CD4-positive, CD25-positive, alpha-beta regulatory T cell (primary cell): ENCODE measurements around the gene MAPK13. TPM values are rescaled to one million over a fixed set of nuclear protein-coding genes. Genes with fewer than 3 reads are reported as not detected.

Experiments
- ATAC-seq, 2 donors: fragments of 150-1000 bp; cut with Tn5 transposase; one replicate each; pipeline ENCODE4 v1.10.0; 2021; ENCODE audit warnings: low read depth in 2 of 2, moderate number of reproducible peaks in 2 of 2, moderate library complexity in 1 of 2
- DNase-seq, 3 donors: peaks; one replicate each; pipeline versions ENCODE4 v3.0.0 to v3.0.0-alpha.2; 2012 to 2022; ENCODE audit warnings: mixed read lengths in 1 of 3
- H3K27ac ChIP-seq: one replicate; pipeline ENCODE4 v1.7.0; 2013; ENCODE audit warnings: mild to moderate bottlenecking, low read length; ENCODE audit not compliant: insufficient read depth, poor library complexity, severe bottlenecking
- H3K27me3 ChIP-seq: one replicate; pipeline ENCODE4 v1.7.0; 2013; ENCODE audit warnings: low read length; ENCODE audit not compliant: control insufficient read depth, insufficient read depth
- H3K36me3 ChIP-seq: one replicate; pipeline ENCODE4 v1.7.0; 2013; ENCODE audit warnings: mild to moderate bottlenecking, low read length, moderate library complexity; ENCODE audit not compliant: control insufficient read depth, insufficient read depth
- H3K4me1 ChIP-seq: 2 replicates; pipeline ENCODE4 v1.7.0; 2013; ENCODE audit warnings: mild to moderate bottlenecking, low read length; ENCODE audit not compliant: insufficient read depth, control insufficient read depth, poor library complexity, severe bottlenecking
- H3K4me3 ChIP-seq: one replicate; pipeline ENCODE4 v1.7.0; 2013; ENCODE audit warnings: low read depth, mild to moderate bottlenecking, low read length, moderate library complexity
- H3K9me3 ChIP-seq, 2 experiments: 1 replicate in 1 of 2; 2 replicates in 1 of 2; pipeline ENCODE4 v1.7.0; 2013; ENCODE audit warnings: low read length in 2 of 2, mild to moderate bottlenecking in 1 of 2, moderate library complexity in 1 of 2; ENCODE audit not compliant: control insufficient read depth in 2 of 2
- H3K27ac Mint-ChIP-seq, 3 donors: one replicate each; pipeline ENCODE4 v1.8.0; 2020 to 2022; ENCODE audit warnings: mild to moderate bottlenecking in 3 of 3, mixed read lengths in 3 of 3, moderate library complexity in 2 of 3
- H3K27me3 Mint-ChIP-seq: one replicate; pipeline ENCODE4 v1.8.0; 2022; ENCODE audit warnings: mild to moderate bottlenecking, mixed read lengths
- H3K36me3 Mint-ChIP-seq: one replicate; pipeline ENCODE4 v1.8.0; 2020; ENCODE audit warnings: mixed read lengths
- H3K4me1 Mint-ChIP-seq, 4 donors: one replicate each; pipeline ENCODE4 v1.8.0; 2020 to 2022; ENCODE audit warnings: mixed read lengths in 4 of 4, mild to moderate bottlenecking in 1 of 4
- H3K4me3 Mint-ChIP-seq, 4 donors: one replicate each; pipeline ENCODE4 v1.8.0; 2020 to 2022; ENCODE audit warnings: mild to moderate bottlenecking in 4 of 4, mixed read lengths in 4 of 4, moderate library complexity in 3 of 4
- H3K9me3 Mint-ChIP-seq, 7 donors: one replicate each; pipeline ENCODE4 v1.8.0; 2020 to 2022; ENCODE audit warnings: mixed read lengths in 7 of 7, mild to moderate bottlenecking in 3 of 7, moderate library complexity in 2 of 7
- polyA plus RNA-seq, 4 donors: library from polyadenylated mRNA; unstranded; fragments of 300-500 nt; fragmentation: Illumina TruSeq; gene quantifications; one replicate each; pipeline ENCODE4 v1.2.3, GENCODE V29; 2021
- total RNA-seq: library from RNA; stranded (reverse); gene quantifications from one replicate; pipeline ENCODE4 v1.2.3, GENCODE V29; 2022

MAPK13 gene
- total and polyA plus RNA-seq, 5 donors from 2014 or later, result 60.7 to 75.8 (median 69.6) TPM

DNA sequence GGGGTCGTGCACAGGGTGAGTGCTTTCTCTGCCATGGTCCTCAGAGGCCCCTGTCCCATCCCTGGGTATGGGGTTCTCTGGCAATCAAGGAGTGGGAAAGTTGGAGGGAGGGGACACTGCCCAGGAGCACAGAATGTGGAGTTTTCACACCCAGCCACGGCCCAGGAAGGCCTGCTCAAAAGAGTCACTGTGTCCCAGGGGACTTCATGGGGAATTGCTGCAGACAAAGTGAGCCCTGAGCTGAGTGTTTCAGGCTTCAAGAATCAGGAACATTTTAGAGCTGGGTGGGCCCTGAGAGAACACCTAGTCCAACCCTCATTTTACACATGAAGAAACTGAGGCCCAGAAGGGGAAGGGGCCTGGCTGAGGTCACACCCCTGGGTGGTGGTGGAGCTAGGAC, 5.7 kb downstream of the MAPK13 start:
- Mint-ChIP-seq H3K27me3 (no peaks in the 10 kb centered on the region), H3K4me3 (no peak overlapping the region), H3K9me3 (no peaks in the 10 kb centered on the region), H3K36me3 (peaks cover 37% of the 10 kb centered on the region), H3K4me1 (peaks cover 10 to 55% (median 38%) of the 10 kb centered on the region in 4 donors), H3K27ac (peak overlapping the region in 1 of 3 donors; percentile 65)
- DNase-seq (no peak), ATAC-seq (no peak)
- Histone ChIP-seq H3K4me1 (peaks cover 34% of the 10 kb centered on the region), H3K9me3 (no peaks in the 10 kb centered on the region), H3K27ac (no peak overlapping the region), H3K36me3 (peaks cover 64% of the 10 kb centered on the region), H3K4me3 (no peak overlapping the region), H3K27me3 (no peaks in the 10 kb centered on the region)

DNA sequence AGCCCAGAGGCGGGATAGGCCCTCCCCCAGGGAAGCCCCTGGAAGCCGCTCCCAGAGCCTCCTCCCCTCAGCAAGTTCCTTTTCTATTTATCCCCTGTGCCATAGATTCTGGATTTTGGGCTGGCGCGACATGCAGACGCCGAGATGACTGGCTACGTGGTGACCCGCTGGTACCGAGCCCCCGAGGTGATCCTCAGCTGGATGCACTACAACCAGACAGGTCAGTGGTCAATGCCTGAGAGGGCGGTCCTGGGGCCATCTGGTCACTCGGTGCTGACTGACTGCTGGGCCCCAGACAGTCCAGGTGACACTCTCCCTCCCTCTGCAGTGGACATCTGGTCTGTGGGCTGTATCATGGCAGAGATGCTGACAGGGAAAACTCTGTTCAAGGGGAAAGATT, 6.2 kb downstream of the MAPK13 start:
- Mint-ChIP-seq H3K9me3 (no peaks in the 10 kb centered on the region), H3K27ac (peak overlapping the region in 1 of 3 donors; percentile 55), H3K4me3 (no peak overlapping the region), H3K27me3 (no peaks in the 10 kb centered on the region), H3K4me1 (peaks cover 8 to 55% (median 40%) of the 10 kb centered on the region in 4 donors), H3K36me3 (peaks cover 37% of the 10 kb centered on the region)
- H3K4me1 ChIP-seq, result peaks cover 32% of the 10 kb centered on the region
- H3K27ac ChIP-seq, result no peak overlapping the region
- H3K36me3 ChIP-seq, result peaks cover 64% of the 10 kb centered on the region
- H3K9me3 ChIP-seq, result no peaks in the 10 kb centered on the region
- no peaks in the 10 kb centered on the region for H3K27me3 ChIP-seq
- no peak for ATAC-seq
- no peak for DNase-seq
- H3K4me3 ChIP-seq, result no peak overlapping the region

DNA sequence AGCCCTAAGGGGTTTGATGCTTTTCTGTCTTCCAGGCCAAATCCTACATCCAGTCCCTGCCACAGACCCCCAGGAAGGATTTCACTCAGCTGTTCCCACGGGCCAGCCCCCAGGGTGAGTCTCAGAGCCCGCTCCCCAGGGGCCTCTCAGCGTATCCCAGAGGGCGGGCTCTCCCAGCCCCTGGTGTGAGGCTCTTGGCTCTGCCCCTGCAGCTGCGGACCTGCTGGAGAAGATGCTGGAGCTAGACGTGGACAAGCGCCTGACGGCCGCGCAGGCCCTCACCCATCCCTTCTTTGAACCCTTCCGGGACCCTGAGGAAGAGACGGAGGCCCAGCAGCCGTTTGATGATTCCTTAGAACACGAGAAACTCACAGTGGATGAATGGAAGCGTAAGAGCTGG, 8.4 kb downstream of the MAPK13 start:
- Histone ChIP-seq H3K36me3 (peaks cover 53% of the 10 kb centered on the region), H3K9me3 (no peaks in the 10 kb centered on the region), H3K4me3 (no peak overlapping the region), H3K27ac (no peak overlapping the region), H3K27me3 (no peaks in the 10 kb centered on the region), H3K4me1 (peaks cover 14% of the 10 kb centered on the region)
- peak overlapping the region in 1 of 3 donors; percentile 80 for H3K27ac Mint-ChIP-seq
- H3K9me3 Mint-ChIP-seq, result no peaks in the 10 kb centered on the region
- no peaks in the 10 kb centered on the region for H3K27me3 Mint-ChIP-seq
- no peak overlapping the region for H3K4me3 Mint-ChIP-seq
- DNase-seq, result no peak
- peaks cover under 1 to 44% (median 31%) of the 10 kb centered on the region in 4 donors for H3K4me1 Mint-ChIP-seq
- peaks cover 29% of the 10 kb centered on the region for H3K36me3 Mint-ChIP-seq
- ATAC-seq, result no peak

DNA sequence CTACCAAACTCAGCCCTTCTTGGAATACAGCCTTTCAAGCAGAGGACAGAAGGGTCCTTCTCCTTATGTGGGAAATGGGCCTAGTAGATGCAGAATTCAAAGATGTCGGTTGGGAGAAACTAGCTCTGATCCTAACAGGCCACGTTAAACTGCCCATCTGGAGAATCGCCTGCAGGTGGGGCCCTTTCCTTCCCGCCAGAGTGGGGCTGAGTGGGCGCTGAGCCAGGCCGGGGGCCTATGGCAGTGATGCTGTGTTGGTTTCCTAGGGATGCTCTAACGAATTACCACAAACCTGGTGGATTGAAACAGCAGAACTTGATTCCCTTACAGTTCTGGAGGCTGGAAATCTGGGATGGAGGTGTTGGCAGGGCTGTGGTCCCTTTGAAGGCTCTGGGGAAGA, 9.1 kb downstream of the MAPK13 start:
- no peaks in the 10 kb centered on the region for H3K27me3 ChIP-seq
- peaks cover 49% of the 10 kb centered on the region for H3K36me3 ChIP-seq
- Mint-ChIP-seq H3K4me1 (peaks cover 0 to 40% (median 29%) of the 10 kb centered on the region in 4 donors), H3K36me3 (peaks cover 26% of the 10 kb centered on the region), H3K27ac (peak overlapping the region in 2 of 3 donors; percentile 48 to 80), H3K9me3 (no peaks in the 10 kb centered on the region), H3K27me3 (no peaks in the 10 kb centered on the region), H3K4me3 (no peak overlapping the region)
- H3K9me3 ChIP-seq, result no peaks in the 10 kb centered on the region
- peaks cover 12% of the 10 kb centered on the region for H3K4me1 ChIP-seq
- H3K4me3 ChIP-seq, result no peak overlapping the region
- no peak overlapping the region for H3K27ac ChIP-seq
- ATAC-seq, result no peak
- DNase-seq, result no peak

DNA sequence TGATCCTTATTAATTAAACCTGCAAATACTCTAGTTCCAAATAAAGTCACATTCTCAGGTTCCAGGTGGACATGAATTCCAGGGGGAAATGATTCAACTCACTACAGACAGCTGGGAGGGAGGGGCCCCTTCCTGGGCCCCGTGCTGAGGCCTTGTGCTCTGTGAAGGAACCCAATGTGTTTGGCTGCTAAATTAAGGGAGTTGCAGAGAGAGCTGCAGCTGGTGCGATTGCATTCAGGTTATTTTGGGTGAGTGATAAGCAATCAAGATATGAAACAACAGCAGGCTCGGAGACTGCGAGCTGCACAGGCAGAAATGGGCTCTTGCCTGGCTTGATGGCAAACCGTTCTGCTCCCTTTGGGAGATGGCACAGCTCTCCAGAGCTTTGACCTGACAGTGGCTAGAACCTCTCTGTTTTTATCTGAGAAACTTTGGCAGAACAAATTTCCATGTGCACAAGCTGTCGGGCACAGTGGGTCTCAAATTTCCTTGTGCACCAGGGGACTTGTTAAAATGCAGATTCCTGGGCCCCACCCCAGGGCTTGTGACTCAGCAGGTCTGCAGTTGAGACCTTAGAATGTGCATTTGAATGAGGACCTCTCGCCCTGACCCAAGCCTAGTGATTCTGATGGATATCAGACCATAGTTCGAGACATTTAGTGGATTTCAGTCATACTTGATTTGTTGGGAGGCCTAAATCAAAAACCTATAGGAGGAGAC, 9.8 kb downstream of the MAPK13 start:
- peaks cover 45% of the 10 kb centered on the region for H3K36me3 ChIP-seq
- H3K4me3 ChIP-seq, result no peak overlapping the region
- Mint-ChIP-seq H3K27me3 (no peaks in the 10 kb centered on the region), H3K4me1 (peaks cover 0 to 40% (median 27%) of the 10 kb centered on the region in 4 donors), H3K36me3 (peaks cover 23% of the 10 kb centered on the region), H3K27ac (peak overlapping the region in 2 of 3 donors; percentile 48 to 80), H3K9me3 (no peaks in the 10 kb centered on the region), H3K4me3 (peak overlapping the region in 2 of 4 donors; percentile 35 to 61)
- H3K27ac ChIP-seq, result no peak overlapping the region
- peaks cover 12% of the 10 kb centered on the region for H3K4me1 ChIP-seq
- DNase-seq, result no peak
- ATAC-seq, result no peak
- H3K9me3 ChIP-seq, result no peaks in the 10 kb centered on the region
- H3K27me3 ChIP-seq, result no peaks in the 10 kb centered on the region

DNA sequence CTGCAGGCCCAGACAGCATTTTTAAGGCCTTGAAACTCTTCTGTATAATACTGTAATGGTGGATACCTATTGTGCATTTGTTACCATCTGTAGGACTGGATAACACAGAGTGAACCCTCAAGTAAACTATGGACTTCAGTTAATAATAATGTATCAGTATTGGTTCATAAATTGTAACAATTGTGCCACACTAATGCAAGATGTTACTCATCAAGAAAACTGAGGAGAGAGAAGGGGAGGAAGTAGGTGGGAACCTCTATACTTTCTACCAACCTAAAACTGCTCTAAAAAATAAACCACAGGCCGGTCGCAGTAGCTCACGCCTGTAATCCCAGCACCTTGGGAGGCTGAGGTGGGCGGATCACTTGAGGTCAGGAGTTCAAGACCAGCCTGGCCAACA, 10.8 kb downstream of the MAPK13 start:
- Histone ChIP-seq H3K27me3 (no peaks in the 10 kb centered on the region), H3K4me3 (no peak overlapping the region), H3K4me1 (peaks cover 12% of the 10 kb centered on the region), H3K27ac (no peak overlapping the region), H3K9me3 (no peaks in the 10 kb centered on the region), H3K36me3 (peaks cover 35% of the 10 kb centered on the region)
- Mint-ChIP-seq H3K27me3 (no peaks in the 10 kb centered on the region), H3K9me3 (peaks cover 0 to 2% (median 0%) of the 10 kb centered on the region in 7 donors), H3K4me3 (peak overlapping the region in 1 of 4 donors; percentile 1), H3K36me3 (peaks cover 21% of the 10 kb centered on the region), H3K27ac (peak overlapping the region in 2 of 3 donors; percentile 67 to 87), H3K4me1 (peaks cover 0 to 42% (median 27%) of the 10 kb centered on the region in 4 donors)
- DNase-seq, result no peak
- no peak for ATAC-seq

DNA sequence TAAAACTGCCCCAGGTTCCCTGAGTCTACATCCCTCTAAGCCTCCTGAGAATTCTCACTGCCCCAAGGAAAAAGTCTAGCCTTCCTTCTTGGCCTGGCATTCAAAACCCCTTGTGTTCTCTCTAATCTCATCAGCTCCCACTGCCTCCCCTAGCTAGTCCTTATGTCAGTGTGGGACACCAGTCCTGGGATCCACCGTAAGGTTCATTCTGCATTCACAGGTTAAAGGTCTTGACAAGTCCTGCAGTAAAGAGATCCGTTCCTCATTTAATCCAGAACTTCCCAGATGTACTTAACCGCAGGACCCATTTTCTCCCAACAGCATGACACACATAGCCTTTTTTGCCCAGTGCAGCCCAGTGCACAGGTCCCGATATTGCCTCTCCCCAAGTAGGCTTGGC, 11.6 kb downstream of the MAPK13 start:
- peak overlapping the region in 1 of 3 donors; percentile 60 for H3K27ac Mint-ChIP-seq

More for the DNA sequence above, 11.6 kb downstream of the MAPK13 start:
- no peaks in the 10 kb centered on the region for H3K27me3 Mint-ChIP-seq
- Histone ChIP-seq H3K27me3 (no peaks in the 10 kb centered on the region), H3K36me3 (peaks cover 27% of the 10 kb centered on the region), H3K4me1 (peaks cover 20% of the 10 kb centered on the region), H3K4me3 (no peak overlapping the region), H3K9me3 (no peaks in the 10 kb centered on the region), H3K27ac (no peak overlapping the region)
- ATAC-seq (no peak), DNase-seq (no peak)
- peaks cover 5 to 48% (median 35%) of the 10 kb centered on the region in 4 donors for H3K4me1 Mint-ChIP-seq
- H3K36me3 Mint-ChIP-seq, result peaks cover 15% of the 10 kb centered on the region
- H3K9me3 Mint-ChIP-seq, result peaks cover 0 to 2% (median 0%) of the 10 kb centered on the region in 7 donors
- H3K4me3 Mint-ChIP-seq, result no peak overlapping the region
